ENCODE data around the gene C19orf44. TPM values are rescaled to one million over a fixed set of nuclear protein-coding genes. Genes with fewer than 3 reads are reported as not detected.

Gene C19orf44
- total and polyA plus RNA-seq, 9 donors = 6.3 to 12.2 (median 9.4) TPM

- Histone ChIP-seq H3K4me1 (ENCODE audit: insufficient read depth) (no peaks in the 10 kb centered on the region), H3K27me3 (no peaks in the 10 kb centered on the region), H3K9me3 (no peaks in the 10 kb centered on the region), H3K27ac (no peak overlapping the region), H3K36me3 (no peaks in the 10 kb centered on the region), H3K4me3 (no peak overlapping the region)
- TF ChIP-seq POLR2A (IDR thresholded peaks at IDR 0.05) (no peak), CTCF (IDR thresholded peaks at IDR 0.05) (no peak), EP300 (IDR thresholded peaks at IDR 0.05) (no peak)
- no peak for DNase-seq
- intact Hi-C loops (cut with DNase I) = no loop called here
- 92 to 94% (median 93%) methylated on average over 40 to 54 of the region's 54 CpGs for WGBS, 3 donors
Observed at GRCh38 chr19:16524991-16525734, 29.0 kb downstream of the C19orf44 start.

- H3K27ac ChIP-seq = no peak overlapping the region
- TF ChIP-seq CTCF (IDR thresholded peaks at IDR 0.05) = no peak
- no peak for TF ChIP-seq POLR2A (IDR thresholded peaks at IDR 0.05)
- no peaks in the 10 kb centered on the region for H3K36me3 ChIP-seq
- intact Hi-C loops (cut with DNase I) = no loop called here
- H3K4me3 ChIP-seq = no peak overlapping the region
- no peaks in the 10 kb centered on the region for H3K27me3 ChIP-seq
- WGBS, 3 donors = 93 to 94% (median 94%) methylated on average over 28 to 29 of the region's 29 CpGs
- no peaks in the 10 kb centered on the region for H3K9me3 ChIP-seq
- no peaks in the 10 kb centered on the region for H3K4me1 ChIP-seq (ENCODE audit: insufficient read depth)
- no peak for DNase-seq
Observed at GRCh38 chr19:16525751-16526481, 29.7 kb downstream of the C19orf44 start.

DNA sequence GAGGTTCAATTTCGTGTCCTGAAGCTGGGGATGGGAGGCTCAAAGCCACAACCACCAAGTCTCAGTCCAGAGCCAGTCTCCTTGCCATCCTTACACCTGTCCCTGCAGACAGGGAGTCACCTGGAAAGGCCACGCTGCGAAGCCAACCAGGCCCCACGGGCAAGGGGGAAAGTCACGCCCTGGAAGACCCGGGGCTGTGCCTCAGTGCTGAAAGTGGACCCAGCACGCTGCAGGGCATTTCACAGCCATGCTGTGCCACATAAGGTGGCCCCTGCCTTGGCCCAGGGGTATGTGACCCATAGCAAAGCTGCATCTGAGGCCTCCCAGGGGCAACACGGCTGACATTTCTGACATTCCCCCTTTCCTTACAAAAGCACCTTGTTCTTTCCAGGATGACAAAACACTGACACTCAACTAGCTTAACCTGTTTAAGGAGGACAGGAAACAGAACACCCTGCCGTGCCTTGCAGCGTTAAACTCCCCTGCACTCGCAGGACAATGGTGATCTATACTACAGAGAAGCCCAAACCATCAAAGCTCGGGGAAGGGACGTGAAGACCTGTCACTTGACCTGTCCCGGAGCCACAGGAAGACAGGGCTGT is 31.2 kb downstream of the C19orf44 start:
- Histone ChIP-seq H3K36me3 (peaks cover 3% of the 10 kb centered on the region), H3K27me3 (no peaks in the 10 kb centered on the region), H3K27ac (no peak overlapping the region), H3K4me3 (no peak overlapping the region), H3K4me1 (ENCODE audit: insufficient read depth) (no peaks in the 10 kb centered on the region), H3K9me3 (no peaks in the 10 kb centered on the region)
- DNase-seq = no peak
- TF ChIP-seq POLR2A (IDR thresholded peaks at IDR 0.05) (no peak), CTCF (IDR thresholded peaks at IDR 0.05) (no peak), EP300 (IDR thresholded peaks at IDR 0.05) (no peak)
- intact Hi-C loops (cut with DNase I) = no loop called here
- WGBS, 3 donors = 78 to 83% (median 83%) methylated on average over 14 of the region's 14 CpGs

GRCh38 chr19:16527971-16528521 is 31.9 kb downstream of the C19orf44 start:
- intact Hi-C loops (cut with DNase I) = no loop called here
- H3K4me1 ChIP-seq (ENCODE audit: insufficient read depth) = no peaks in the 10 kb centered on the region
- no peak for TF ChIP-seq CTCF (IDR thresholded peaks at IDR 0.05)
- no peak for TF ChIP-seq POLR2A (IDR thresholded peaks at IDR 0.05)
- no peak for TF ChIP-seq EP300 (IDR thresholded peaks at IDR 0.05)
- DNase-seq = no peak
- H3K27me3 ChIP-seq = no peaks in the 10 kb centered on the region
- H3K36me3 ChIP-seq = peaks cover 3% of the 10 kb centered on the region
- no peak overlapping the region for H3K27ac ChIP-seq
- whole genome bisulfite sequencing, 3 donors = 84 to 91% (median 90%) methylated on average over 12 of the region's 12 CpGs
- H3K9me3 ChIP-seq = no peaks in the 10 kb centered on the region
- no peak overlapping the region for H3K4me3 ChIP-seq

All from ovary (tissue), 9 donors.